NT2/D1 (cell line): ENCODE measurements around the gene SCN7A.

Experiments
- SUZ12 ChIP-seq: IDR thresholded peaks from 2 replicates; pipeline ENCODE4 v1.6.1; 2011; ENCODE audit not compliant: insufficient read length, insufficient read depth; ENCODE audit errors: extremely low read depth
- YY1 ChIP-seq: IDR thresholded peaks from 2 replicates; pipeline ENCODE4 v1.6.1; 2011; ENCODE audit not compliant: insufficient read length, insufficient read depth
- ZNF274 ChIP-seq: IDR thresholded peaks from 2 replicates; pipeline ENCODE4 v1.6.1; 2011; ENCODE audit warnings: mild to moderate bottlenecking, low read depth, low read length

DNA sequence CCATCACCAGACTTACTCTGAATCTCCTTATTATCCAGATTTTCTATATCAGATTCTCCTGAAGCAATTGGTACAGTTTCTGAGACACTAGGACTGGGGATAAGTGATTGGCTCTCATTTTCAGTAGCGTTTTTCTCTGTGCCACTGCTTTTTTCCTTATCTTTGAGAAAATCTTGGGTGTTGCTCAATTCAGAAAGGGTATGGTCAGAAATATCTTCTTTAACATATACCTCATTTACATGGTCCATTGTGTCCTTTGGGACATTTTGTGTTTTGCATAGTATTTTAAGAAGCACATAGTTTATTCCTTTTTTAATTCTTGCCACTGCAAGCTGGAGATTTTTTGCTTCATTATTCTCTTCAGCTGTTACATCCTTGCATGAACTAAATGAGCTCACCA, 61.7 kb downstream of the SCN7A start:
- TF ChIP-seq ZNF274: no peak
- TF ChIP-seq YY1: no peak
- TF ChIP-seq SUZ12: no peak
